ENCODE data around the gene EYS.

- no peak for TF ChIP-seq REST (IDR thresholded peaks at IDR 0.05)
- no peak for TF ChIP-seq NR3C1 (IDR thresholded peaks at IDR 0.05)
- TF ChIP-seq EP300 (IDR thresholded peaks at IDR 0.05) = no peak
- no peak for TF ChIP-seq CTCF (IDR thresholded peaks at IDR 0.05)
- TF ChIP-seq BHLHE40 (IDR thresholded peaks at IDR 0.05; ENCODE audit: low read depth, low read length) = no peak
- no peak for TF ChIP-seq RAD21 (conservative IDR thresholded peaks at IDR 0.05 in 1 of 2, IDR thresholded peaks at IDR 0.05 in 1 of 2)
- TF ChIP-seq CEBPB (IDR thresholded peaks at IDR 0.05) = no peak
- no peak for TF ChIP-seq MAZ (IDR thresholded peaks at IDR 0.05; ENCODE audit: borderline replicate concordance, low read depth, low read length)
Measured at GRCh38 chr6:64774881-64775280, 932.1 kb downstream of the EYS start.

All from A549 (cell line).